Neuronal stem cell (in vitro differentiated cells): ENCODE results near the gene RSPO3.

Experiments
- DNase-seq: peaks from one replicate; pipeline ENCODE4 v3.0.0-alpha.2; 2013; ENCODE audit warnings: low spot score
- H2AFZ ChIP-seq: one replicate; pipeline ENCODE4 v1.6.1; 2013; ENCODE audit warnings: mild to moderate bottlenecking, low read length, inconsistent platforms
- H2AK5ac ChIP-seq: 2 replicates; pipeline ENCODE4 v1.6.1; 2013; ENCODE audit warnings: low read depth, mild to moderate bottlenecking, inconsistent platforms, low read length, moderate library complexity, mixed read lengths
- H2BK120ac ChIP-seq: 2 replicates; pipeline ENCODE4 v1.6.1; 2013; ENCODE audit warnings: low read depth, mild to moderate bottlenecking, inconsistent platforms, low read length, moderate library complexity, mixed read lengths
- H2BK12ac ChIP-seq: one replicate; pipeline ENCODE4 v1.6.1; 2013; ENCODE audit warnings: low read length, inconsistent platforms
- H2BK15ac ChIP-seq: 2 replicates; pipeline ENCODE4 v1.6.1; 2013; ENCODE audit warnings: mild to moderate bottlenecking, low read length, inconsistent platforms, mixed read lengths
- H2BK5ac ChIP-seq: one replicate; pipeline ENCODE4 v1.6.1; 2013; ENCODE audit warnings: inconsistent platforms, mild to moderate bottlenecking, low read length, moderate library complexity
- H3K14ac ChIP-seq: one replicate; pipeline ENCODE4 v1.6.1; 2013; ENCODE audit warnings: low read length, inconsistent platforms
- H3K18ac ChIP-seq: 2 replicates; pipeline ENCODE4 v1.6.1; 2013; ENCODE audit warnings: low read length, inconsistent platforms
- H3K23ac ChIP-seq: 2 replicates; pipeline ENCODE4 v1.6.1; 2013; ENCODE audit warnings: low read depth, mild to moderate bottlenecking, mixed read lengths, low read length, inconsistent platforms; ENCODE audit not compliant: poor library complexity
- H3K27ac ChIP-seq: replicated peaks from 3 replicates; pipeline ENCODE4 v1.5.1; 2013; ENCODE audit warnings: low read length, inconsistent platforms
- H3K27me3 ChIP-seq, 3 experiments: 2 replicates each; pipeline ENCODE4 v1.6.1; 2013; ENCODE audit warnings: low read length in 3 of 3, mild to moderate bottlenecking in 2 of 3, inconsistent platforms in 1 of 3, low read depth in 1 of 3, mixed read lengths in 1 of 3, moderate library complexity in 1 of 3; ENCODE audit not compliant: control insufficient read depth in 3 of 3, insufficient read depth in 3 of 3
- H3K36me3 ChIP-seq, 2 donors: replicated peaks in 1 of 2; 2 replicates each; pipeline ENCODE4 v1.6.1; 2013; ENCODE audit warnings: low read length in 2 of 2; ENCODE audit not compliant: control insufficient read depth in 2 of 2, insufficient read depth in 2 of 2
- H3K4ac ChIP-seq: 2 replicates; pipeline ENCODE4 v1.6.1; 2013; ENCODE audit warnings: inconsistent platforms, mild to moderate bottlenecking, low read length, moderate library complexity
- H3K4me1 ChIP-seq, 2 donors: 1 replicate in 1 of 2; 2 replicates in 1 of 2; pipeline ENCODE4 v1.6.1; 2013; ENCODE audit warnings: low read length in 2 of 2, low read depth in 1 of 2; ENCODE audit not compliant: control insufficient read depth in 2 of 2, insufficient read depth in 1 of 2
- H3K4me2 ChIP-seq: one replicate; pipeline ENCODE4 v1.6.1; 2013; ENCODE audit warnings: mild to moderate bottlenecking, low read length, inconsistent platforms; ENCODE audit not compliant: insufficient read depth, poor library complexity, severe bottlenecking
- H3K4me3 ChIP-seq, 2 donors: 2 replicates each; pipeline ENCODE4 v1.5.1; 2013; ENCODE audit warnings: low read length in 2 of 2, mild to moderate bottlenecking in 2 of 2, inconsistent platforms in 1 of 2, moderate library complexity in 1 of 2
- H3K79me1 ChIP-seq: one replicate; pipeline ENCODE4 v1.6.1; 2013; ENCODE audit warnings: low read depth, mild to moderate bottlenecking, inconsistent platforms, low read length, moderate library complexity
- H3K9ac ChIP-seq: one replicate; pipeline ENCODE4 v1.6.1; 2013; ENCODE audit warnings: mild to moderate bottlenecking, low read depth, low read length, inconsistent platforms; ENCODE audit not compliant: poor library complexity
- H3K9me3 ChIP-seq, 2 donors: replicated peaks in 1 of 2; 2 replicates each; pipeline versions ENCODE3 to v1.6.1; 2013; ENCODE audit warnings: low read length in 2 of 2, mild to moderate bottlenecking in 2 of 2, inconsistent platforms in 1 of 2, low read depth in 1 of 2, mixed read lengths in 1 of 2, moderate library complexity in 1 of 2; ENCODE audit not compliant: control insufficient read depth in 2 of 2, insufficient read depth in 1 of 2
- H4K8ac ChIP-seq: one replicate; pipeline ENCODE4 v1.6.1; 2013; ENCODE audit warnings: low read depth, mild to moderate bottlenecking, inconsistent platforms, low read length, moderate library complexity
- H4K91ac ChIP-seq: one replicate; pipeline ENCODE4 v1.6.1; 2013; ENCODE audit warnings: low read length, low read depth, mild to moderate bottlenecking, inconsistent platforms; ENCODE audit not compliant: poor library complexity
- WGBS, 2 donors: extraction: QIAGEN DNeasy Blood & Tissue Kit; methylation state at CpG; one replicate each; pipeline ENCODE4 v1.1.7; 2013; ENCODE audit warnings: missing lambda C conversion rate in 2 of 2, mixed read lengths in 1 of 2; ENCODE audit not compliant: insufficient read length in 2 of 2, insufficient replicate concordance in 1 of 2; ENCODE audit errors: extremely low coverage in 2 of 2; 5-methylcytosine and 5-hydroxymethylcytosine counted together

RSPO3 gene

DNA sequence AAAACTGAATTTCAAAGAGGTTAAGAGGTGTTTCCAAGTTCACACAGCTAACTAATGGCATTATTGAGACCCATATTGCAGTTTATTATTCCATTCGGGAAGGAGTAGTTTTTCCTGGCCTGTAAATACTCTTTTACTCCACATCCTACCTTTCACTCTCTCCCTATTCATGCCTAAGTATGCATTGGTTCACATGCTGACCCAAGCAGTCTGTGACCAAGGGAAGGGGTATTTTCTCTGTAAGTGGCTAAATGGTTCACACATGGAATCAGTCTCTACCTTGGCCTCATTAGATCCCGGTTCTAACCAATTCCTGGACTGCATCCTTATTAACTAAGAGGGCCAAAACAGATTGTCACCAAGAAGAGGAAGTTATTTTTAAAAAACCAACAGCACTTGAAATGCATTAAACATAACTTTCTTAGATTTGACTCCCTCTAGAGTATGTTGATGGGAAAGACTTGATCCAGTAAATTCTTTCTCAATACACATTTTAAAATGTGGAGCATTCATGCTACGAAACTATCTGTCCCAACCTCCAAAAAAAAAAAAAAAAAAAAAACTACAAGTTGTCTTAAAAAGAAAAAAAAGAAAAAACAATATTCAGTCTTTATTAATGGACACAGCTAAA is 17.8 kb upstream of the RSPO3 start:
- Histone ChIP-seq H2AK5ac (no peak overlapping the region), H3K79me1 (no peaks in the 10 kb centered on the region), H2BK5ac (no peak overlapping the region), H3K36me3 (no peaks in the 10 kb centered on the region), H3K4me1 (no peaks in the 10 kb centered on the region), H2BK120ac (no peak overlapping the region), H4K91ac (no peak overlapping the region), H3K4me2 (no peak overlapping the region), H3K4ac (no peak overlapping the region), H3K9me3 (no peaks in the 10 kb centered on the region), H3K9ac (no peak overlapping the region), H2BK12ac (no peak overlapping the region), H3K4me3 (no peak overlapping the region), H3K23ac (no peak overlapping the region), H2BK15ac (no peak overlapping the region), H4K8ac (no peak overlapping the region), H3K18ac (no peak overlapping the region), H3K27me3 (no peaks in the 10 kb centered on the region), H3K27ac (no peak overlapping the region), H3K14ac (no peak overlapping the region), H2AFZ (no peak overlapping the region)
- no CpG with 5 or more reads among the region's 3 CpGs for WGBS, 2 donors
- no peak for DNase-seq

DNA sequence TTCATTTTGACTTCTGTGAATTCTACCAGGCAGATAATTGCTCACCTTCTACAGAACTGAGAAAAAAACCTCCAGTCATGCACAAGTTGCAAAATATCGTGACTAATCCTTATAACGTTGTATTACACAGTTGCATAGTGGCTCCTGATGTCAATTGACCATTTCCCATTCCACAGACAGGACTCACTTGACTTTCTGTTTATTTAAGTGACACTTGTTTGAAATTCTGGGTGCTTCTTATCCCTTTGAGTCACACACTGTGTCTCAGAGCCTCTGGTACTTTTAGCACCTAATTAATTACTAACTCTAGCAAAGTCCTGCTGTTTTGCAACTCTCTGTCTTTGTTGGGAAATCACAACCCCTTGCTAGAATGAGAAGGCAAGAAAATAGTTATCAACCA is 16.2 kb upstream of the RSPO3 start:
- no CpG with 5 or more reads among the region's 2 CpGs for WGBS, 2 donors
- no peaks in the 10 kb centered on the region for H3K79me1 ChIP-seq
- no peak overlapping the region for H2BK120ac ChIP-seq
- no peak overlapping the region for H2BK12ac ChIP-seq
- H3K14ac ChIP-seq = no peak overlapping the region
- DNase-seq = no peak
- H4K8ac ChIP-seq = no peak overlapping the region
- no peak overlapping the region for H3K9ac ChIP-seq
- no peak overlapping the region for H2AK5ac ChIP-seq
- no peaks in the 10 kb centered on the region for H3K9me3 ChIP-seq
- H3K4me3 ChIP-seq = no peak overlapping the region
- H2BK5ac ChIP-seq = no peak overlapping the region
- H3K27ac ChIP-seq = no peak overlapping the region
- no peak overlapping the region for H2BK15ac ChIP-seq
- H3K4me2 ChIP-seq = no peak overlapping the region
- H4K91ac ChIP-seq = no peak overlapping the region
- no peak overlapping the region for H3K23ac ChIP-seq
- no peaks in the 10 kb centered on the region for H3K36me3 ChIP-seq
- no peak overlapping the region for H2AFZ ChIP-seq
- H3K4ac ChIP-seq = no peak overlapping the region
- H3K18ac ChIP-seq = no peak overlapping the region
- no peaks in the 10 kb centered on the region for H3K27me3 ChIP-seq
- H3K4me1 ChIP-seq = no peaks in the 10 kb centered on the region

DNA sequence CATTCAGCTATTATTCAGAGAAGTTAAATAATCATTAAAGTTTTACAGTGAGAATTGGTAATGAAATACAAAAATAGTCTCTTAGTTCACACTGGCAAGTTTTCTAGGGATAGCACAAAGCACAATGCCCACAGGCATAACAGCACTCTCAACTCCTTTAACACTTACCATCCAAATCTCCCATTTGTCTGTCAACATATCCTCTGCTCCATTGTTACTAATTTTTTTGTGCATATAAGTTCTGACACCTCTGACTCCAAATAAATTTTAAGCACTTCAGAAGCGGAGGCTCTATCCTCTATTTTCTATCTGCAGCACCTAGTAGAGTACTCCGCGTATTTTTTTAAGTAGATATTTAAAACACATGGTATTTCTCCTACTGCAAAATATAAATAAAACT is 15.6 kb upstream of the RSPO3 start:
- Histone ChIP-seq H3K4me1 (no peaks in the 10 kb centered on the region), H3K4ac (no peak overlapping the region), H3K4me2 (no peak overlapping the region), H2AFZ (no peak overlapping the region), H4K8ac (no peak overlapping the region), H3K23ac (no peak overlapping the region), H3K79me1 (no peaks in the 10 kb centered on the region), H2BK5ac (no peak overlapping the region), H3K4me3 (no peak overlapping the region), H2AK5ac (no peak overlapping the region), H2BK15ac (no peak overlapping the region), H3K14ac (no peak overlapping the region), H4K91ac (no peak overlapping the region), H3K9ac (no peak overlapping the region), H3K9me3 (no peaks in the 10 kb centered on the region), H3K27ac (no peak overlapping the region), H2BK12ac (no peak overlapping the region), H3K36me3 (no peaks in the 10 kb centered on the region), H2BK120ac (no peak overlapping the region), H3K27me3 (no peaks in the 10 kb centered on the region), H3K18ac (no peak overlapping the region)
- no CpG with 5 or more reads among the region's 3 CpGs for whole genome bisulfite sequencing, 2 donors
- no peak for DNase-seq

DNA sequence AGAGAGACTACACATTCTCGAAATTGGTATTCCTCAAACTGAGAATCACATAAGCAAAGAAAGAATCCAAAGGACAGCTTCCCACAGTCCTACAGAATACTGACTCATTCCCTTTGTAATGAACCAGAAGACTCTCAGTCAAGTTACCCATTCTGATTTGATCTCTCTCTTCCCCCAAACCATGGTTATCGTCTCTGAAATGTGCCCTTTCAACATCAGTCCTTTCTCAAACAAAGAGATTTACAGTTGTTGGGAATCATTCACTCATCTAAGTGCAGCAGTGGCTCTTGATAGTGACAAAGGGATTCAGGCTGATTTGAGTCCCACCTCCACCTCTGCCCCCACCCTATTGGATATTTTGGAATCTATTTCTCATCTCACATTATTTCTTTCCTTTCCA is 15.0 kb upstream of the RSPO3 start:
- no peaks in the 10 kb centered on the region for H3K4me1 ChIP-seq
- H4K91ac ChIP-seq = no peak overlapping the region
- DNase-seq = no peak
- WGBS, 2 donors = no CpG with 5 or more reads among the region's 2 CpGs
- H3K18ac ChIP-seq = no peak overlapping the region
- no peak overlapping the region for H2BK120ac ChIP-seq
- no peak overlapping the region for H2BK12ac ChIP-seq
- no peak overlapping the region for H3K4ac ChIP-seq
- H3K9me3 ChIP-seq = no peaks in the 10 kb centered on the region
- H3K4me3 ChIP-seq = no peak overlapping the region
- H3K4me2 ChIP-seq = no peak overlapping the region
- no peaks in the 10 kb centered on the region for H3K79me1 ChIP-seq
- no peaks in the 10 kb centered on the region for H3K36me3 ChIP-seq
- no peak overlapping the region for H2AFZ ChIP-seq
- no peak overlapping the region for H3K23ac ChIP-seq
- no peaks in the 10 kb centered on the region for H3K27me3 ChIP-seq
- no peak overlapping the region for H2BK15ac ChIP-seq
- no peak overlapping the region for H3K14ac ChIP-seq
- no peak overlapping the region for H3K9ac ChIP-seq
- no peak overlapping the region for H2BK5ac ChIP-seq
- no peak overlapping the region for H2AK5ac ChIP-seq
- no peak overlapping the region for H4K8ac ChIP-seq
- H3K27ac ChIP-seq = no peak overlapping the region
